Stimulated activated CD8-positive, alpha-beta memory T cell treated with anti-CD3 and anti-CD28 coated beads, Interleukin-2, amount 100 ng/mL, for 48 hours (primary cell): ENCODE results near the gene BCO2.
"Not testable (repeated sequence)": the region's sequence is repeated elsewhere in the genome, so short reads cannot be mapped to it uniquely, and the experiment has no call there.

Experiments
- DNase-seq, 2 donors: peaks; one replicate each; pipeline ENCODE4 v3.0.0-alpha.2; 2020; ENCODE audit warnings: low read depth in 2 of 2

The BCO2 gene

DNA sequence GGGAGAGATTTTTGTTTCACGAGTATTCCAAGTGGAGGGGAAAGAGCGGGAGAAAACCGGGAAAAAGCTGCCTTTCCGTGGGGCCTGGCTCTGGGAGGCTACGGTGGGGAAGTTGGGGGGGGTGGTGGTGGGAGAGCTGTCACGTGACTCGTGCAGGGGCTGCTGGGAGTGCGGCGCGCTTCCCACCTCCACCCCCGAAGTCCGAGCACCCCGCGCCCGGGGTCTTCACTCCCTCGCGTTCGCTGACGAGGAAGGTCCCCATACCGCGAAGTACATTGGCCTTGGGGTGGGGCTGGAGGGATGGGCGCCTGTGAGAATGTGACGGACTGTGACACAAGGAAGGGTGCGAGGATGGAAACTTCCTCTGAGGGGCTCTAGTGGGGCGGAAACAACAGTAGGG lies 8.2 kb upstream of the BCO2 start, which contains the start of gene TEX12:
TEX12 (plus strand) TSS at position 228 of the 400 bp plus-strand sequence. CDS start 1,897 bp downstream, outside the sequence.
- no peak for DNase-seq

- DNase-seq = no peak
Observed at GRCh38 chr11:112172362-112172994, 2.8 kb upstream of the BCO2 start.

DNA sequence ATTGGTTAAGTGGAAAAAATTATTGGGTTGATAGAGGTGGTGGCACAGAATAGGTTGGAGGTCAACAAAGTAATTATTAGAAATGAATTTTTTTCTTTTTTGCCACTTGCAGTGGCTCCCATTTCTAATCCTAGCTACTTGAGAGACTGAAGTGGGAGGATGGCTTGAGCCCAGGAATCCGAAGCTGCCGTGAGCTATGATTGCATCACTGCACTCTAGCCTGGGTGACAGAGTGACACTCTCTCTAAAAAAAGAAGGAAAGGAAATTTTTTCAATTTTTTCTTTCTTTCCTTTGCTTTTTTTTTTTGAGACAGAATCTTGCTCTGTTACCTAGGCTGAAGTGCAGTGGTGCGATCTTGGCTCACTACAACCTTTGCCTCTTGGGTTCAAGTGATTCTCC lies 2.2 kb upstream of the BCO2 start:
- DNase-seq = no peak

DNA sequence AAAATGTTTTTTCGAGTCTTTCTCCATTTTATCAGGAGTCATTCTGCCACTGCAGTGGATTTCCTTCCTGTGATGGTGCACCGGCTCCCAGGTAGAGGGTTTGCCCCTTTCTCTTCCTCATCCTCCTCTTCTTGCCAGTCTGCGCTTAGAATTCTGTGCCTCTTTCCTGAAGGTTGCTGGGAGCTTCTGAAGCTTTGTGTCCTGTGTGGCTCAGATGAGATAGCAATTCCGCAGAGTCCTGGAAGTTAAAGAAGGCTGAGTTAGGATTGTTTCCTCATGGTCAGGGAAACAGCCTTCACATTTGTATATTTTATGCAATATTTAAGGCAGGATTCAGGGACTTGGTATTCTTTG lies 264 bp downstream of the BCO2 start:
- DNase-seq = no peak

- no peak for DNase-seq
Observed at GRCh38 chr11:112176077-112176476, 765 bp downstream of the BCO2 start.

- DNase-seq = no peak
Observed at GRCh38 chr11:112177589-112177988, 2.3 kb downstream of the BCO2 start.

- DNase-seq = no peak
Observed at GRCh38 chr11:112178428-112178827, 3.1 kb downstream of the BCO2 start.

DNA sequence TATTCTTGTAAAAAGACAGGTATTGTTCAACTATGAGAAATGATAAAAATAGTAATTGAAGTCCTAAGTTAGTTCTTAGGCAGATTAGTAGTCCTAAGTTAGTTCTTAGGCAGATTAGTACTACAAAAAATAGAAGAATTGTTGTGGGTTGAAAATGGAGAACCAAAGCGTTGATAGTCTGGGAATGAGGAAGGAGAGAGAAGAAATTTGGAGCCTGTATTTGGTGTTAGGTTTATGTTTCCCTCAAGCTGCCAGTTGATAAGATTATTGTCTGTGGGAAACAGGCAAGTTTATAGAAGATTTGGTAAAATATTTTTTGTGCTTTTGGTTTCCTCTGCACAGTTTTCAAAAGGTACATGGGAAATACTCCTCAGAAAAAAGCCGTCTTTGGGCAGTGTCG lies 3.6 kb downstream of the BCO2 start:
- no peak for DNase-seq

DNA sequence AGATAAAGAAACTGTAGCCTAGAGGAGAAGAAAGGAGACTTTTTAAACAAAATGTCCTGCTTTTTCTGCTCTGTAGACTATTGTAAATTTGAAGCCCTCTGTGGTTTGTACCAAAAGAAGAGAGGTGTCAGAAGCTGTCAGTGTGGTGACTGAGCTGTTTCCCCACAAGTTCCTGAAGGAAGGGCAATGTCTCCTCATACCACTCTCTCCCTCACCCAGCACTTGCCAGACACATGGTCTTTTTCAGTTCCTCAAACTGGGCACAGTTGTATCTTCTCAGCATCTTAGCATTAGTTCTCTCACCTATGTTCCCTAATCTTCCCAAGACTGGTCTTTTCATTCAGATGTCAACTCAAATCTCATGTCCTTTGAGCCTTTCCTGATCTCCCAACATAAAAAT lies 4.3 kb downstream of the BCO2 start:
- DNase-seq = no peak

- DNase-seq = no peak
Observed at GRCh38 chr11:112182867-112183266, 7.6 kb downstream of the BCO2 start.

DNA sequence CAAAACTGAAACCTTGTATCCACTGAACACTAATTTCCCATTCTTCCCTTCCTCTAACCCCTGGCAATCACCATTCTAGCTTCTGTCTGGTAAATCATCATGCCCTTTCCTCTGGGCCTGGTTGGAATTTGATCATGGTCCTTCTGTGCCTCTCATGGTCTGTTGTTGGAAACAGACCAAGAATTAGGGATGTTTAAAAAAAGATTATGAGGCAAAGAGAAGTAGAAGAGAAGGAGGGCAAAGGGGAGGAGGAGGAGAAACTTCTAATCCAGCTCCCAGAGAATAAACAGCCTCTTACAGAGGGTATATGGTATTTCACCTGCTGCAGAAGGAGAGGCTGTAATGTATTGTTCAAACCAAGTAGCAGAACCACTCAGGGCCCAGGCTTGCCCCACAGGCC lies 10.6 kb downstream of the BCO2 start:
- no peak for DNase-seq

DNA sequence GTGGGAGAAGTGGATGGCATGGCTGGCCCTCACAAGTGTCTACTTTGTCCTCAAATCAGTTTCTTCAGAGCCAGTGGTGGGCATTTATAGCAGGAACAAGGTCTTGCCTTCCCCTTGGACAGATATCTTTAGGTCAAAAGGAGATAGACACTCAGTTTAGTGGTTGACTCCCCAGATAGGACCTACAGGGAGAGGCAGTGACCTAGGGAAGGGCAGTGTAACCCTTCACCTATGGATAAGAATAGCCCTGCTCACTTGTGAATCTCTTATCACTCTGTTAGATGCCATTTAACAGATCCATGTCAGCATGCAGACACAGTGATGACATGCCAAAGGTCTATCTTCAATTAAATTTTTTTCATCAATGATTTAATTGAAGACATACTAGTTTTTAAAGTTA lies 11.0 kb downstream of the BCO2 start:
- no peak for DNase-seq

DNA sequence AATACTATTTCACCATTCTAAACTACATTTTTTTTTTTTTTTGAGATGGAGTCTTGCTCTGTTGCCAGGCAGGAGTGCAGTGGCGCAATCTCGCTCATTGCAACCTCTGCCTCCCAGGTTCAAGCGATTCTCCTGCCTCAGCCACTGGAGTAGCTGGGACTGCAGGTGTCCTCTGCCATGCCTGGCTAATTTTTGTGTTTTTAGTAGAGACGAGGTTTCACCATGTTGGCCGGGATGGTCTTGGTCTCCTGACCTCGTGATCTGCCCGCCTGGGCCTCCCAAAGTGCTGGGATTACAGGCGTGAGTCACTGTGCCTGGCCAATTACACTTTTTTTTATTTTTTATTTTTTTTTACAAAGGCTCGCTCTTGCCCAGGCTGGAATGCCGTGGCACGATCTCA lies 19.8 kb downstream of the BCO2 start:
- DNase-seq = not testable (repeated sequence)

DNA sequence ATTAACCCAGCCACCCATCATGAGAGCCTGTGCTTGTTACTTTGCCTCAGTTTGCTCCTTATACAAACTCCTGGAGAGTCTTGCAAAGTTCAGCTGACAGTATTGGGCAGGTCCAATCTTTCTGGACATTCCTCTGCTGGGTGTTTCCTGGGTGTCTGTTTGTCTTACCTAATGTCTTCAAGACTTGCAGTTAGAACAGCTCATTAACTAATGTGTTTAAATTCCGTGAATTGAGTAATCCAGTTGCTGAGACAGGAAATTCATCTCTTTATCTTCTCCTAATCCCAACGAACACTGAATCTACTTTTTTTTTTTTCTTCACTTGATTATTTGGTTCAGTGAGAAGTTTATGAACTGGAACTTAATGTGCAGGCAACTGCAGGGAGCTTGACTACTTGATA lies 20.6 kb downstream of the BCO2 start:
- no peak for DNase-seq

DNA sequence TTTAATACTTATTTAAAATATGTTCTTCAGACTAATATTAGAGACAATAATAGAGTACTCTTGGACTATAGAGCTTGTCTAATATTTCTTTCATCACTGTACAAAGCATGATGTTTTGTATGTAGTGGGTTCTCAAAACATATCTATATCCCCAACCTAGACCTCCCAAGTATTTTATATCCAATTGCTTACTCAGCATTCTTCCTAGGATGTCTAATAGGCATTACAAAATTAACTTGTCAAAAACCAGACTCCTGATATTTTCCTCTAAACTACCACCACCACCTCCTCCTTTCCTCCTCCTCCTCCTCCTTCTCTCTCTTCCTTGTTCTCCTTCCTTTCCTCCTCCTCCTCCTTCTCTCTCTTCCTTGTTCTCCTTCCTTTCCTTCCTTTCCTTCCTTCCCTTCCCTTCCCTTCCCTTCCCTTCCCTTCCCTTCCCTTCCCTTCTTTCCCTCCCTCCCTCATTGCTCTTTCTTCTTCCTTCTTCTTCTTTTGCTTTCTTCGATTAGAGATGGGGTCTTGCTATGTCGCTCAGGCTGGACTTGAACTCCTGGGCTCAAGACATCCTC lies 21.3 kb downstream of the BCO2 start:
- DNase-seq = no peak

GRCh38 chr11:112199101-112199500 lies 23.8 kb downstream of the BCO2 start:
- not testable (repeated sequence) for DNase-seq

- no peak for DNase-seq
Observed at GRCh38 chr11:112200252-112200651, 24.9 kb downstream of the BCO2 start.

GRCh38 chr11:112206071-112206470 lies 30.8 kb downstream of the BCO2 start:
- no peak for DNase-seq

- no peak for DNase-seq
Observed at GRCh38 chr11:112210890-112211289, 35.6 kb downstream of the BCO2 start.

DNA sequence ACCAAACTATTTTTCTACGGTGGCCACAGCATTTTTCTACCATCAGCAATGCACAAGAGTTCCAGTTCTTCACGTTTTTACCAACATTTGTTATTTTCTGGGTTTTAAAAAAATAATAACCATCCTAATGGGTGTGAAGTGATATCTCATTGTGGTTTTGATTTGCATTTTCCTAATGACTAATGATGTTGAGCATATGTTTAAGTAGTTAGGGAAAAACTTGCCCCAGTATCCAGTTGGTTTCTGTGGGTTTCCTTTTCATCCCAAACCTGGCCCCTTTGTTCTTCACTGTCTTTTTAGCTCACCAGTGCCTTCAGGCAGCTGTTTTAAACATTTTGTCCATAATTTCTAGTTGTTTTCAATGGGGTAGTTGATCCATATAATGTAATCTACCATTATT lies 36.2 kb downstream of the BCO2 start:
- no peak for DNase-seq

GRCh38 chr11:112212290-112212689 lies 37.0 kb downstream of the BCO2 start:
- no peak for DNase-seq

DNA sequence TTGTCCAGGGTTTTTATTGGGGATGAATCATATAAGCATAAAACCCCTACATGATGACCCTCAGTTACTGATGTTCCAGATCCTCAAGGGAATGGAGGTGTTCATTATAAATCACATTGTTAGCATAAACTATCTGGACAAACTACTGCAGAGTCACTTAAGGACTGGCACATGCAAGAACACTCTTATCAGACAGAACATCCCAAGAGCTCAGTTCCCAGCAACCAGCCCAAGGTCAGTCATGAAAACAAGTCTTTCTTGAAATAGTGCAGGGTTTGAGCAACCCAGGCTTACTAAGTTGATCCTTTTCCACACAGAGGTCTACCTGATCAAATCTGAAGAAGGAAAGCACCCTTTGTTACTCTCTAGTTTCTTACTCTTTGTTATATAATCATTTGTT lies 37.4 kb downstream of the BCO2 start:
- DNase-seq = no peak

- DNase-seq = no peak
Observed at GRCh38 chr11:112213753-112214152, 38.4 kb downstream of the BCO2 start.

DNA sequence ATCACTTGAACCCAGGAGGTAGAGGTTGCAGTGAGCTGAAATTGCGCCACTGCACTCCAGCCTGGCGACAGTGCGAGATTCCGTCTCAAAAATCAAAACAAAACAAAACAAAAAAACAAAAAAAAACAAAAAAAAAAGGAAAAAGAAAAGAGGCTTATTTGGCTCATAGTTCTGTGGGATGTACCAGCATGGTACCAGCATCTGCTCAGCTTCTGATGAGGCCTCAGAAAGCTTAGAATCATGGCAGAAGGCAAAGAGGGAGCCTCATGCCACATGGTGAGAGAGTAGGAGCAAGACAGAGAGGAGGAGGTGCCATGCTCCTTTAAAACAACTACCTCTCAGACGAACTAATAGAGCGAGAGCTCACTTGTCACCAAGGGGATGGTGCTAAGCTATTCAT lies 40.3 kb downstream of the BCO2 start:
- no peak for DNase-seq
